Middle frontal gyrus (tissue), 1 donor: Measurements from ENCODE around the gene HOMEZ.
"Not testable (repeated sequence)": the region's sequence is repeated elsewhere in the genome, so short reads cannot be mapped to it uniquely, and the experiment has no call there.

Experiments used
- DNase-seq: peaks from one replicate; pipeline ENCODE4 v3.0.0-alpha.2; 2015; ENCODE audit warnings: low spot score; ENCODE audit errors: extremely low spot score

HOMEZ gene

GRCh38 chr14:23228812-23229211 lies 57.1 kb downstream of the HOMEZ start:
- DNase-seq: no peak

- DNase-seq: no peak
These were observed 58.4 kb downstream of the HOMEZ start for GRCh38 chr14:23227566-23227965.

- DNase-seq: not testable (repeated sequence)
These were observed 61.0 kb downstream of the HOMEZ start for GRCh38 chr14:23224958-23225357.
